ENCODE results near the gene HIRIP3.

HIRIP3 gene

GRCh38 chr16:29951625-29952365 is 43.6 kb downstream of the HIRIP3 start:
- no peak for TF ChIP-seq GABPA (IDR thresholded peaks at IDR 0.05; ENCODE audit: low read depth)
- TF ChIP-seq POLR2AphosphoS5 (IDR thresholded peaks at IDR 0.05; ENCODE audit: low read depth), result no peak
- TF ChIP-seq SPI1 (IDR thresholded peaks at IDR 0.05; ENCODE audit: borderline replicate concordance, low read depth), result no peak
- no peak for TF ChIP-seq REST (IDR thresholded peaks at IDR 0.05; ENCODE audit: insufficient replicate concordance, low read depth)
- TF ChIP-seq CTCF (IDR thresholded peaks at IDR 0.05; ENCODE audit: insufficient read depth, low read length), result no peak
- H3K4me3 ChIP-seq (replicated peaks; ENCODE audit: insufficient read depth, low read length), result no peak overlapping the region
- no peaks in the 10 kb centered on the region for H3K27me3 ChIP-seq (ENCODE audit: insufficient read depth, poor library complexity, severe bottlenecking)
- H3K27ac ChIP-seq (replicated peaks), result no peak overlapping the region
- no peak for DNase-seq (ENCODE audit: low read depth in 1 of 2, low spot score in 1 of 2)

GRCh38 chr16:29950806-29951461 is 44.5 kb downstream of the HIRIP3 start:
- TF ChIP-seq POLR2AphosphoS5 (IDR thresholded peaks at IDR 0.05; ENCODE audit: low read depth) (no peak), GABPA (IDR thresholded peaks at IDR 0.05; ENCODE audit: low read depth) (no peak), SPI1 (IDR thresholded peaks at IDR 0.05; ENCODE audit: borderline replicate concordance, low read depth) (no peak), CTCF (IDR thresholded peaks at IDR 0.05; ENCODE audit: insufficient read depth, low read length) (no peak), REST (IDR thresholded peaks at IDR 0.05; ENCODE audit: insufficient replicate concordance, low read depth) (no peak)
- DNase-seq (ENCODE audit: low read depth in 1 of 2, low spot score in 1 of 2), result no peak
- H3K27me3 ChIP-seq (ENCODE audit: insufficient read depth, poor library complexity, severe bottlenecking), result no peaks in the 10 kb centered on the region
- H3K27ac ChIP-seq (replicated peaks), result no peak overlapping the region
- H3K4me3 ChIP-seq (replicated peaks; ENCODE audit: insufficient read depth, low read length), result no peak overlapping the region

DNA sequence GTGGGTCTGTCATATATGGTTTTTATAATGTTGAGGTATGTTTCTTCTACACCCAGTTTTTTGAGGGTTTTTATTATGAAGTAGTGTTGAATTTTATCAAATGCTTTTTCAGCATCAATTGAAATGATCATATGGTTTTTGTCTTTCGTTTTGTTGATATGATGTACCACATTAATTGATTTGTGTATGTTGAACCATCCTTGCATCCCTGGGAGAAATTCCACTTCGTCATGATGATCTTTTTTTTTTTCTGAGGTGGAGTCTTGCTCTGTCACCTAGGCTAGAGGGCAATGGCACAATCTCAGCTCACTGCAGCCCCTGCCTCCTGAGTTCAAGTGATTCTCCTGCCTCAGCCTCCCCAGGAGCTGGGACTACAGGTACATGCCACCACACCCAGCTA is 47.5 kb downstream of the HIRIP3 start:
- TF ChIP-seq POLR2AphosphoS5 (IDR thresholded peaks at IDR 0.05; ENCODE audit: low read depth) (no peak), CTCF (IDR thresholded peaks at IDR 0.05; ENCODE audit: insufficient read depth, low read length) (no peak), REST (IDR thresholded peaks at IDR 0.05; ENCODE audit: insufficient replicate concordance, low read depth) (no peak), GABPA (IDR thresholded peaks at IDR 0.05; ENCODE audit: low read depth) (no peak), SPI1 (IDR thresholded peaks at IDR 0.05; ENCODE audit: borderline replicate concordance, low read depth) (no peak)
- no peak for DNase-seq (ENCODE audit: low read depth in 1 of 2, low spot score in 1 of 2)
- H3K4me3 ChIP-seq (replicated peaks; ENCODE audit: insufficient read depth, low read length), result no peak overlapping the region
- H3K27ac ChIP-seq (replicated peaks), result no peak overlapping the region
- no peaks in the 10 kb centered on the region for H3K27me3 ChIP-seq (ENCODE audit: insufficient read depth, poor library complexity, severe bottlenecking)
